ENCODE measurements around the gene INHBE.

Gene INHBE

DNA sequence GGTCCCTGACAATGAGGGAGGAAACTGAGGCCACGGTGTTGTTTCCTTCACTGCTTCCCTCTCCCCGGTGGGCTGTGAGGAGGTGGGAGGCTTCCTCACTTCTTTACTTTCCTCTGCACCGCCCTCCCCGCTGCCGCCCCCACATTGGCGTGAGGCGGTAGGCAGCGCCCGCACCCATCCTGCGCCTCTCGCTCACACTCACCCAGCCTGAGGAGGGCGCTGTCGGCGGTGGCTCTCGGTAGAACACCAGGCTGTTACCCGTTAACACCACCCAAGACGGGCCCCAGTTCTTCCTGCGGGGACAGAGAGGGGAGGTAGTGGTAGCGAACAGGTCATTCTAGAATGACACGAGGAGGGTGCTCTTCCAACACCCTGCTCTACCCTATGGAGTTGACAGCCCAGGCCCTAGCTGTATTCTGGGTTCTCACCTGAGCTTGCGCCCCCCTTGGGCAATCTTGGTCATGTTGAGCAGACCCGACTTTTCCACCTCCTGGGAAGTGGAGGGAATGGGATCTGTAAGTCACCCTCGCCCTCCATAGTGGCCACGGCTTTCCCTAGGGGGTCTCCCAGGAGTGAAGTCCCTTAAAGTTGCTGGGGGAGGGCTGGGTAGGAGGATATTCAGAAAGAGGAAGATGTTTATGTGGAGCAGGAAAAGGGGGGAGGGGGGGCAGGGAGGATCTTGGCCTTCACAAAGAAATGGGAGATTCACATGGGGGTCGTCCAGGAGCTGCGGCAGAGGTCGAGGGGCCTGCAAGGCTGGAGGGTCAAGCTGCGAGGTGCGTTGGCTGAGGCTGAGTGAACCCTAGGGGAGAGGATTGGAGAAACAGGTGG, 21.3 kb downstream of the INHBE start:
- H3K36me3 ChIP-seq (ENCODE audit: insufficient read depth, low read length): no peaks in the 10 kb centered on the region
- peaks cover 68% of the 10 kb centered on the region for H3K27me3 ChIP-seq (ENCODE audit: insufficient read depth, low read length)
- H3K79me2 ChIP-seq (ENCODE audit: control insufficient read depth, insufficient read depth, low read length, unreplicated experiment): no peaks in the 10 kb centered on the region
- peak overlapping the region; percentile 61 for H3K4me3 ChIP-seq (ENCODE audit: low read depth, low read length)
- H3K27ac ChIP-seq (ENCODE audit: low read depth, low read length): no peak overlapping the region
- H2AFZ ChIP-seq (ENCODE audit: low read length, unreplicated experiment): no peak overlapping the region
- peaks cover 9% of the 10 kb centered on the region for H3K4me1 ChIP-seq (ENCODE audit: control insufficient read depth, insufficient read depth, low read length, unreplicated experiment)

DNA sequence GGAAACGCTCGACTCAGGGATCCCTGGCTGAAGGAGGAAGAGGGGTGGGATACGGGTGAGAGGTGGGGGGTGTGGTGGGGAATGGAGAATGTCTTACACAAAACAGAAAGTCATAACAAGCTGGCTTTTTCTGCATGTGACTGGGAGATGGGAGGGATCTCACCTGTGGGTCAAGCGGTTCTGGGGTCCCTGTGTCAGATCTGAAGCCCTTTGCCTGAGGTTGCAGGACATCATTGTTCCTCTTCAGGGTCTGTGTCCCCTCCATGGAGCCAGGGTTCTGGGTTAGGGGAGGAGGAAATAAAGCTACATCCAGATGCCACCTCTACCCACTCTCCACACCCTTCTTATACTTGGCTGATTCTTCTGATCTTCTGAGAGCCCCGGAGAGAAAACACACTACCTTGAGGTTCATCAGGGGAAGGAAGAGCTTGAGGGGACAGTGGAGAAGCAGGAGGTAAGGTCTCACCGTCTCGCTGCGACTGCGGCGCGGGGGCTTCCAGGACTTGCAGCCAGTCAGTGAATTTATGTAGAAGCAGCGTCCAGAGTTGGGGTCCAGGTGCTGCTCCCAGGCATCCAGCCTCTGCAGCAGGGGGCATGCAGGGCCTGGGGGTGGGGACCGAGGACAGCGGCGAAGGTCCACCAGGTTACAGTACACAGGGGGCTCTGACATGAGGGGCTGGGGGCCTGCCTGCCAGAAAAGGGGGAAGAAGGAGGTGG, 22.0 kb downstream of the INHBE start:
- Histone ChIP-seq H2AFZ (ENCODE audit: low read length, unreplicated experiment) (no peak overlapping the region), H3K79me2 (ENCODE audit: control insufficient read depth, insufficient read depth, low read length, unreplicated experiment) (no peaks in the 10 kb centered on the region), H3K27me3 (ENCODE audit: insufficient read depth, low read length) (peaks cover 62% of the 10 kb centered on the region), H3K4me3 (ENCODE audit: low read depth, low read length) (no peak overlapping the region), H3K4me1 (ENCODE audit: control insufficient read depth, insufficient read depth, low read length, unreplicated experiment) (peaks cover 9% of the 10 kb centered on the region), H3K27ac (ENCODE audit: low read depth, low read length) (no peak overlapping the region), H3K36me3 (ENCODE audit: insufficient read depth, low read length) (no peaks in the 10 kb centered on the region)

DNA sequence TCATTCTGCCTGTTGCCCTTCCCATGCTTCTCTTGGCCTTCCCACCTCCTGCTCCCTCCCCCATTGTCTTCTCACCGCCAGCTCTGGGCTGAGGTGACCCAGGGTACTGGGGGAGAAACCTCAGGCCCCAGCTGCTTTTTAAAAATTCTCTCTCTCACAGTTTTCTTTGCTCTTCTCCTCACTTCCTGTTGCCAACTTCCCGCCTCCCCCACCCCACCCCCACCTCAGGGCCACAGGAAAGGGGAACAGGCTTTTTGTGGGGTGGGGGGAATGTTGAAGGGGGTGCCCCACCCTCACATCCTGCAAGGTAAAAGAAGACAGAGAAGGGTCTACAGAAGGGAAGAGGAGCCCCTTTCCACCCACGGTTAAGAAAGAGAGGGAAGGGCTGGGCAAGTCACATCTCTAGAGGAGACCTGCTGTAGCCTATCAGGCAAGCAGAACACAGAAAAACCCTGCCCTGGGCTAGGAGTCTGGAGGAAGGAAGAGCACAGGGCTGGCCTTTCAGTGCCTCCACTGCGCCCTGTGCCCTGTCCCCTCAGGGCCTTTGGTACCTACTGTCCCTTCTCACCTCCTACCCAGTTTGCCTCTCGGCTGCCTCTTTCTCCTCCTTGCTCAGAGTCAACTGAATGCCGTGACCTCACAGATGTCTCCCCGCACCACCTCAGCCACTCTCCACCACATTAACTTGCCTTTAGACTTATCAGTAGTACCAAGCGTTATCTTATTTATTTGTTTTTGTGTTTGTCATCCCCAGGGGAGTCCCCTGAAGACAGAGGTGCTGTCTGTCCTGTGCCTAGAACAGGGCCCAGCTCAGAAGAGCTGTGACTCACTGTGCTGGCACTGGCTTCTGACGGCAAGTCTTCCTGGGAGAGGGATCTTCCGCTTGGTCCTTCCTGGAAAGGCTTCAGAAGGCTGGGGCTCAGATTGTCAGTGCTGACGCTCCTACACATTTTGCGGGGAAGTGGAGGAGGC, 22.9 kb downstream of the INHBE start:
- Histone ChIP-seq H3K27ac (ENCODE audit: low read depth, low read length) (no peak overlapping the region), H3K36me3 (ENCODE audit: insufficient read depth, low read length) (no peaks in the 10 kb centered on the region), H2AFZ (ENCODE audit: low read length, unreplicated experiment) (no peak overlapping the region), H3K4me3 (ENCODE audit: low read depth, low read length) (no peak overlapping the region), H3K79me2 (ENCODE audit: control insufficient read depth, insufficient read depth, low read length, unreplicated experiment) (no peaks in the 10 kb centered on the region), H3K27me3 (ENCODE audit: insufficient read depth, low read length) (peaks cover 54% of the 10 kb centered on the region), H3K4me1 (ENCODE audit: control insufficient read depth, insufficient read depth, low read length, unreplicated experiment) (peaks cover 9% of the 10 kb centered on the region)

DNA sequence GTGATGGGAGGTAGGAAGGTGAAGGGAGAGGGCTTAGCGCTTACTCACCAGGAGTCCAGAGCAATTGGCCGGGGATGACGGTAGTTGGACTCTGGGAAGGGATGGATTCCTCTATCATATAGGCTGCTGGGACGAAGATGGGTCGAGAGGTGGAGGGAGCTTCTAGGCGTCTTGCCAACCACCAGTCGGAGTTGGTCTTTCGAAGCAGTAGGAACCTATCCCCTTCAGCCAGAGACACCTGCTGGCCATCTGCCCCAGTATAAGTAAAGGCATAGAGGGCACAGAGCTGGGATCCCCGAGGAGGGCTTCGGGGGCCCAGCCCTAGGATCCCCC, 23.9 kb downstream of the INHBE start:
- H3K4me1 ChIP-seq (ENCODE audit: control insufficient read depth, insufficient read depth, low read length, unreplicated experiment): peaks cover 9% of the 10 kb centered on the region
- H3K27ac ChIP-seq (ENCODE audit: low read depth, low read length): no peak overlapping the region
- H3K36me3 ChIP-seq (ENCODE audit: insufficient read depth, low read length): no peaks in the 10 kb centered on the region
- H3K4me3 ChIP-seq (ENCODE audit: low read depth, low read length): no peak overlapping the region
- peaks cover 45% of the 10 kb centered on the region for H3K27me3 ChIP-seq (ENCODE audit: insufficient read depth, low read length)
- no peak overlapping the region for H2AFZ ChIP-seq (ENCODE audit: low read length, unreplicated experiment)
- H3K79me2 ChIP-seq (ENCODE audit: control insufficient read depth, insufficient read depth, low read length, unreplicated experiment): no peaks in the 10 kb centered on the region

DNA sequence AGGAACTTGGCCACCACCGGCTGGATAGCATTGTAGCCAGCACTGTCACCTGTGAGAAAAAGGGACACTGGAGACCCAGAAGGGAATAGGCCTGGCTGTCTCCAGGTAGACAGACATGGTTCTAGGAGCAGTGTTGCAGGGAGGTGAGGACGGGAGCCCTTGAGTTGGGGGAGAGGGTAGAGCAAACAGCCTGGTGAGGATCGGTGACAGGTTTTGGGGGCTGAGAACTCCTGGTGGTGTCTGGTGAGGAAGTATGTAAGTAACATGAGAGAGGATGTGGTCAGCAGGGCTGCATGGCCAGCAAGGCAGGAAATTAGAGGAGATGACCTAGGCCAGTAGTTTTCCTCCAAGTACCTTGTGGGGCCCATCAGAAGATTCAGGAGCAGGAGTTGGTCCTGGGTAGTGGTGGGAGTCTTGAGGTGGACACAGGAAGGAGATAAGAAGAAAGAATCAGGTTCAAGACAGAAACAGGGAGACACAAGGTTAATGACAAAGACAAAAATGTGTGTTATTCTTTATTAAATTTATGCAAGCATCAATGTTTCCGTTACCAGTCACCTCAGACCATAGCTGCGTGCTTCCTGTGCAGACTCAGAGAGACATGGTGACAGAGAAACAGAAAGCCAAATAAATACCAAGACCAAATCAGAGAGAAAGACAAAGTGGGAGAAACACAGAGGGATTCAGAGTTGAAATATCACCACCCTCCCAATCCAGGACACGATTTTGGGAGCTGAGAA, 24.4 kb downstream of the INHBE start, which contains the start of gene ARHGAP9:
Gene ARHGAP9 (minus strand): TSS at position 491 of the 740 bp plus-strand sequence. CDS start 460 bp downstream, at position 31.
- no peak within 1 kb of the TSS for H2AFZ ChIP-seq (ENCODE audit: low read length, unreplicated experiment)
- peaks cover 9% of the 10 kb centered on the region for H3K4me1 ChIP-seq (ENCODE audit: control insufficient read depth, insufficient read depth, low read length, unreplicated experiment)
- no peaks in the 10 kb centered on the region for H3K36me3 ChIP-seq (ENCODE audit: insufficient read depth, low read length)
- peaks cover 40% of the 10 kb centered on the region for H3K27me3 ChIP-seq (ENCODE audit: insufficient read depth, low read length)
- H3K27ac ChIP-seq (ENCODE audit: low read depth, low read length): no peak within 1 kb of the TSS
- H3K79me2 ChIP-seq (ENCODE audit: control insufficient read depth, insufficient read depth, low read length, unreplicated experiment): no peaks in the 10 kb centered on the region
- H3K4me3 ChIP-seq (ENCODE audit: low read depth, low read length): no peak within 1 kb of the TSS

DNA sequence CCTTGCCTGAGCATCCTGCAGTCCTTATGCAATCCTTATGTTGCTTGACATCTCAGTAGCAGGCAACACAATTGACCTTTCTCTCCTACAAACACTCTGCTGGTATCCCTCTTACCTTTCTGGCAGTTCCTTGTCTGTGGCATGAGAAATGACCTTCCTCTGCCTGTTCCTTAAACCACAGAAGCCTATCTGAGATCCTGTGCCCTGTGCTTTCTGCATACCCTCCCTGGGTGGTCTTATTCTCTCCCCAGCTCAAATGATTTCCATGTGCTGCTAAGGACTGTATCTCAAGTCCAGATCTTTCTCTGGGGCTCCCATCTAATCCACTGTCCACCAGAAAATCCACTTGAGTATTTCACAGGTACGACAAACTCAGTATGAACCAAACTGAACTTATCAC, 26.6 kb downstream of the INHBE start:
- H3K36me3 ChIP-seq (ENCODE audit: insufficient read depth, low read length): no peaks in the 10 kb centered on the region
- no peaks in the 10 kb centered on the region for H3K4me1 ChIP-seq (ENCODE audit: control insufficient read depth, insufficient read depth, low read length, unreplicated experiment)
- no peak overlapping the region for H2AFZ ChIP-seq (ENCODE audit: low read length, unreplicated experiment)
- peaks cover 19% of the 10 kb centered on the region for H3K27me3 ChIP-seq (ENCODE audit: insufficient read depth, low read length)
- H3K79me2 ChIP-seq (ENCODE audit: control insufficient read depth, insufficient read depth, low read length, unreplicated experiment): no peaks in the 10 kb centered on the region
- no peak overlapping the region for H3K4me3 ChIP-seq (ENCODE audit: low read depth, low read length)
- no peak overlapping the region for H3K27ac ChIP-seq (ENCODE audit: low read depth, low read length)

DNA sequence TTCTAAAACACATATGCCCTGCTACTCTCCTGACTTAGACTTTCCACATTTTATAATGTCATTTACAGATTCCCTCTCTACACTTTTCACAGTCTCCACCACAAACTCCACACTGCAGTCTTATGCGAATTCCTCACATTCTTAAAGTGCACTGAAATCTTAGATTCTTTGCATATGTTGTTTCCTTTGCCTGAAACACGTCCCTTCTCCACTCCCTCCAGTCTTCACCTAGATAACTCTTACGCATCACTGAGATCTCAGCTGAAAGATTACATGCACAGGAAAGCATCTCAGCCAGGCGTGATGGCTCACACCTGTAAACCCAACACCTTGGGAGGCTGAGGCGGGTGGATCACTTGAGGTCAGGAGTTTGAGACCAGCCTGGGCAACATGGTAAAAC, 28.4 kb downstream of the INHBE start:
- no peak overlapping the region for H3K27ac ChIP-seq (ENCODE audit: low read depth, low read length)
- no peak overlapping the region for H3K4me3 ChIP-seq (ENCODE audit: low read depth, low read length)
- no peak overlapping the region for H2AFZ ChIP-seq (ENCODE audit: low read length, unreplicated experiment)

DNA sequence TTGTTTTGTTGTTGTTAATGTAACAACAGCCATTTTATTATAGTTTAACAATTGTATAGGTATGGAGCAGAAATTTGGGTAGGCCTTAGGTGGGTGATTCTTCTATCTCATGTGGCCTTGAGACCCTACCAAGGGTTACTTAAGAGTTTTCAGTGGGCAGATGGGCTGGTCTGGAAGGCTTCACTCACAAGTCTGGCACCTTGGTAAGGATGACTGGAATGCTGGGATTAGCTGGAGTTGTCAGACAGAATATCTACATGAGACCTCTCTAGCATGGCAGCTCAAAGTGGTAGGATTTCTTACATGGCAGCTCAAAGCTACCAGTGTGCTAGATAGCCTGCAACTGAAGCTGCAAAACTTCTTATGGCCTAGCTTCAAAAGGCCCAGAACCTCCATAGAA, 30.6 kb downstream of the INHBE start:
- H2AFZ ChIP-seq (ENCODE audit: low read length, unreplicated experiment): no peak overlapping the region
- H3K27me3 ChIP-seq (ENCODE audit: insufficient read depth, low read length): peaks cover 3% of the 10 kb centered on the region
- peaks cover 10% of the 10 kb centered on the region for H3K4me1 ChIP-seq (ENCODE audit: control insufficient read depth, insufficient read depth, low read length, unreplicated experiment)
- H3K27ac ChIP-seq (ENCODE audit: low read depth, low read length): no peak overlapping the region
- H3K79me2 ChIP-seq (ENCODE audit: control insufficient read depth, insufficient read depth, low read length, unreplicated experiment): peaks cover 26% of the 10 kb centered on the region
- H3K36me3 ChIP-seq (ENCODE audit: insufficient read depth, low read length): peaks cover 6% of the 10 kb centered on the region; the same call in 1 of the 2 replicates
- H3K4me3 ChIP-seq (ENCODE audit: low read depth, low read length): no peak overlapping the region

More for the DNA sequence above, 28.4 kb downstream of the INHBE start:
- H3K79me2 ChIP-seq (ENCODE audit: control insufficient read depth, insufficient read depth, low read length, unreplicated experiment): peaks cover 6% of the 10 kb centered on the region
- H3K4me1 ChIP-seq (ENCODE audit: control insufficient read depth, insufficient read depth, low read length, unreplicated experiment): no peaks in the 10 kb centered on the region
- H3K27me3 ChIP-seq (ENCODE audit: insufficient read depth, low read length): peaks cover 7% of the 10 kb centered on the region
- no peaks in the 10 kb centered on the region for H3K36me3 ChIP-seq (ENCODE audit: insufficient read depth, low read length)

DNA sequence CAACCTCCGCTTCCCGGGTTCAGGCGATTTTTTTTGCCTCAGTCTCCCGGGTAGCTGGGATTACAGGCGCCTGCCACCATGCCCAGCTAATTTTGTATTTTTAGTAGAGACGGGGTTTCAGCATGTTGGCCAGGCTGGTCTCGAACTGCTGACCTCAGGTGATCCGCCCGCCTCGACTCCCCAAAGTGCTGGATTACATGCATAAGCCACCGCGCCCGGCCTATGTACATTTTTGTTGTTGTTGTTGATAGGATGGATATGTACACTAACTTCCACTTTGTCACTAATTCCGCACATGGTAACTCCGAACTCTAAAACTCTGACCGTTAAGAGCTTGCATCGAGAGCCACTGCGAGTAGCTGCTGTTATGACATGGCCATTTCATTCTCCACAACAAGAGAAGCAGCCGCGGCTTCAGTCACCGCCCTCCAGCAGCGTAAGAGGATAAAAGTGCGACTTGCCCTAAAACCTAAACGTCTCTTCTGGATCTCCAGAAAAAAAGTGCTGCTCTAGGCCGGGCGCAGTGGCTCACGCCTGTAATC, 32.0 kb downstream of the INHBE start:
- peak overlapping the region; percentile 89 for H3K4me3 ChIP-seq (ENCODE audit: low read depth, low read length)
- H3K4me1 ChIP-seq (ENCODE audit: control insufficient read depth, insufficient read depth, low read length, unreplicated experiment): peaks cover 10% of the 10 kb centered on the region
- peak overlapping the region; percentile 74 for H2AFZ ChIP-seq (ENCODE audit: low read length, unreplicated experiment)
- H3K27ac ChIP-seq (ENCODE audit: low read depth, low read length): no peak overlapping the region
- peaks cover 26% of the 10 kb centered on the region for H3K79me2 ChIP-seq (ENCODE audit: control insufficient read depth, insufficient read depth, low read length, unreplicated experiment)
- H3K27me3 ChIP-seq (ENCODE audit: insufficient read depth, low read length): no peaks in the 10 kb centered on the region
- peaks cover 17% of the 10 kb centered on the region for H3K36me3 ChIP-seq (ENCODE audit: insufficient read depth, low read length)
